Ecto neural progenitor cell (in vitro differentiated cells): ENCODE data around the gene SNX12.

Source experiments
- DNase-seq: peaks from one replicate; pipeline ENCODE4 v3.0.0-alpha.2; 2018; ENCODE audit warnings: low spot score

Gene SNX12

DNA sequence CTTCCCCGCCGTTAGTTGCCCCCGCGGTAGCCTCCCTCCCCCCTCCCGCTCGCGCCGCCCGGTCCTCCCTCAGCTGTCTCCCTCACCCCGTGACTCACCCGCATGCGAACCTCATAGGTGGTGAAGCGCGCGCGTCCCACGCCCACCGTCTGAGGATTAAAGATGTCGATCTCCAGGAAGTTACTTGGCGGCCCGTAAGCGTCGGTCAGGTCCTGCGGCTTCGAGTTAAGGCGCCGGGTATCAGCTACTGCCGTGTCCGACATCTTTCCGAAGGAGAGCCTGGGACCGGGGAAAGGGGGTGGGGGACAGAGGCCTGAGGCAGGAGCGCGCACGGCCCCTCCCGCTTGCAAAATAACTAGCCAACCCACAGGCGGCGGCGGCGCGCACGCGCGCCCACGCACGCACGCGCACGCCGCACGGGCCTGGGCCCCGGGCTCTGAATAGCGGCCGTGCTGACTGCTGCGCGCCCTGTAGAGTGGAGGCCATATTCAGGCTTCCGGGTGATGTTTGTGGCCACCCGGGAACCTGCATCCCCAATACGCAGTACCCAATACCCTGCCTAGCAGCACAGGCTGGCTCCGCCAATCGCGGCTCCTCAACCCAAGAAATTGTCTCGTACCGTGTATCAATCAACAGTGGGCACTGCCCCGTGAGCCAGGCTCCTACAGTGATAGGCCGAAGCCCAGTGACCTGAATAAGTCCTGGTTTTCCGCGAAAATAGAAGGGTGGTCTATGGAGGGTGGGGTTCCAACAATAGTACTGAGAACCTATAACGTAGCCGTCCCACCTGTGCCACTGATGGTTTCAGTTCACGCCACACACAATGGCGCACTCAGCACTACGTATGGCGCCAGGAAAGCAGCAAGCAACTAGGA lies at the start of gene SNX12:
Gene SNX12, minus strand, starts transcription at position 291 of the 875 bp plus-strand sequence. Its CDS starts 28 bp downstream, at position 263.
- DNase-seq: peak; percentile 91

DNA sequence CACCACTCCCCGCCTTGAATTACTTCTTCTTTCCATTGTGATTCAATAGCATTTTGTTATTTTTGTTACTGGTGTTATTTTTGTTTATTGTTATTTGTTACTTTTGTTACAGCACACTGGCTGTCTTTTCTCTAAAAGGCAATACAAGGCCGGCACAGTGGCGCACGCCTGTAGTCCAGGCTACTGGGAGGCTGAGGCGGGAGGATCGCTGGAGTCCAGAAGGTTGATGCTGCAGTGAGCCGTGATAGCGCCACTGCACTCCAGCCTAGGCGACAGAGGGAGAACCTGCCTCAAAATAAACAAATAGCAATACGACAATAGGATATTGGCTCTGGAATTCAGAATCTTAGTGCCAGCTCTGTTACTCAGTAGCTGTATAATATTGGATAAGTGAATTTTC lies 49.2 kb upstream of the SNX12 start:
- DNase-seq: no peak

DNA sequence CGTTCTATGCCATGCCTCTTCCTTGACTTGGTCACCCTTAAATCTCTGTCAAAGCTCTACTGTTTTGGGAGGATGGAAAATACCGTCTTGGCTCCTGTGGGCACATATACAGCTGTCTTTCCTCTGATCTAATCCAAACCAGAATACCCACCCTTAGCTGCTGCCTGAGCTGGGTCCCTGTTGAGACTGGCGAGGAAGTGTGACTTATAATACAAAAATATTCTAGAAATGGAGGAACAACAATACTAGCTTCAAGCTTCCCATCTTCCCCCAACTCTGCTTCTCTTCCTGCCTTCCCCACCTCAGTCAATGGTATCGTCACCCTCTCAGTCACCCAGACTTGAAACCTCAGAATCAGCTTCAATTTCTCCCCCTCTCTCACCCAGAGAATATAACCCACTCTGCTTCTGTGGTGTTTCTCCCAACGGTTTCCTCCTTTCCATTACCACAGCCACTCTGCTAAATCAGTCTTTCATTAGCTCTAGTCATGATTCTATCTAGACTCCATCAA lies 43.8 kb upstream of the SNX12 start:
- no peak for DNase-seq

DNA sequence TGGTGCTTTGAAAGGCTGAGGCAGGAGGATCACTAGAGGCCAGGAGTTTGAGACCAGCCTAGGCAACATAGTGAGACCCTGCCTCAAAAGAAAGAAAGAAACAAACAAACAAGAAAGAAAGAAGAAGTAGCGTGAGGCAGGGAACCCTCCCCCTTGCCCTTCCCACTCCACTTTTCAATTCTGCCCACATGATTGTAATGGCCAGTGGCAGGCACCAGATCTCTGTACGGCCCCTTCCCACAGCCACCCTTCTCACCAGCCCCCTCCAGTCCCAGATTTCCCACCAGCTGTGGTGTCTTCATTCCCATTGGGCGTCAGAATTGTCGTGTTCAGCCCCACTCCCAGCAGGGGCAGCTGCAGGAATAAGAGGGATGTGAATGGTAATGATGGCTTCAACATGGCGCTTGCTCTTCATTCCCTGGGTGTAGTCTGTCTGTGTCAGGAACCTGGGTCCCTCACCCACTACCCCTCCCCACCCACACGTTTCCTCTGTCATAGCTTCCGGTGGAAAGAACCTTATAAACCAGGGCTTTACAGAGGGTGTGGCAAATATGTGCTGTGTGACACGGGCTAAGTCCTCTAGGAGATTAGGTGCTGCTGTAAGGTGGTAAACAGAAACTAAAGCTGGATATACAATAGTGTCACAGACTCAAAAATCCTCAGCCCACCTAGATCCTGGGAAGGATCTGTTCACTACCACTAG lies 43.2 kb upstream of the SNX12 start, which contains the start of gene IL2RG:
Gene IL2RG, minus strand, starts transcription at position 437 of the 703 bp plus-strand sequence. Its CDS starts 38 bp downstream, at position 399.
- no peak for DNase-seq

DNA sequence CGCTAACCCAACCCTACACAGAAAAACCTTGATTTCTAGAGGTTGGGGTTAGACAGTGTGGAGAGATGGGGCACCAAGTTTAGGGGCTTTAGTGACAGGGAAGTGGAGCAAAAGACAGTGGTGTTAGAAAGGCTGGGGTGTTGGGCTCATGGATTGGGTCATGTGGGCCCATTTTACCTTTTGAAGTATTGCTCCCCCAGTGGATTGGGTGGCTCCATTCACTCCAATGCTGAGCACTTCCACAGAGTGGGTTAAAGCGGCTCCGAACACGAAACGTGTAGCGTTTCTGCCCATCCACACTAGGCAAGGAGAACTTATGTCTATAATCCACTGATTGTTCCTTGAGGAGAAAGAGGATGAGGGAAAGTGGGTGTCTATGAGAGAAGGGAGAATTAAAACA lies 40.9 kb upstream of the SNX12 start:
- no peak for DNase-seq

DNA sequence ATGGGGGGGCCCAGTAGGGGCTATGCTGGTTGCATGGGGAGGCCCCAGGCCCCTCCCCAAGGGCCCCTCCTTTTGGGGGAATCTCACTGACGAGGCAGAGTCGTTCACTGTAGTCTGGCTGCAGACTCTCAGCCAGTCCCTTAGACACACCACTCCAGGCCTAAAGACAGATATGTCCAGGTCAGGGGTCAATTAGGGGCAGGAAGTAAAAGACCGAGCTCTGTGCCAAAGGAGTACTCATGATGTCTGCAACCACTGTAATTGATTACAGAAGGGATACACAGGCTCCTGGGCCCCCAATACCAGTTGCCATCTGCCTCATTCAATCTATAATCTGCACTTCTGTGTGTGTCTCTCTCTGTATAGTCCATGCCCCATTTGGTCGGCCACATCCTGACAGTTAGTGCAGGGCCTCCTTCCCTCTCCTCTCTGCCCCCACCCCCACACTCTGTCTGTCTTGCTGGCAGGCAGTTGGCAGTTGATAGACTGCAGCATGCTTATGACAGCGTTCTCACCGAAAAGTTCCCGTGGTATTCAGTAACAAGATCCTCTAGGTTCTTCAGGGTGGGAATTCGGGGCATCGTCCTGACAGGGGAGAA lies 39.7 kb upstream of the SNX12 start:
- no peak for DNase-seq

DNA sequence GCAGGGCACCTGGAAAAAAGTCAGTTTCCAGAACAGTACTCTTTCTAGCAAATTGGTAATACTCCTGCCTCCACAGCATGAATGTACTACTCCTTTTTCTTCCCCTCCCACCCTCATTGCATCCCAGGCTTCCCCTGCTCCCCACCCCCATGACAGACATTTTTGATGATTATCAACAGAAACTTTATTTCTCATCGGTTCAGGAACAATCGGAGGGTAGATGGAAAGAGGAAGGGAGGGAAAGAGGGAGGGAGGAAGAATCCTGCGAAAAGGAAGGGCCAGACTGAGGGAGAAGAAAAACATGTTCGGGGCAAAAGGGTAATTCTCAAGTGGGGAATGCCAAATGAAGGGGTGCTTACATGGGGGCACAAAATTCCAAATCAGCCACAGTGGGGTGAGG lies 39.1 kb upstream of the SNX12 start:
- DNase-seq: no peak

DNA sequence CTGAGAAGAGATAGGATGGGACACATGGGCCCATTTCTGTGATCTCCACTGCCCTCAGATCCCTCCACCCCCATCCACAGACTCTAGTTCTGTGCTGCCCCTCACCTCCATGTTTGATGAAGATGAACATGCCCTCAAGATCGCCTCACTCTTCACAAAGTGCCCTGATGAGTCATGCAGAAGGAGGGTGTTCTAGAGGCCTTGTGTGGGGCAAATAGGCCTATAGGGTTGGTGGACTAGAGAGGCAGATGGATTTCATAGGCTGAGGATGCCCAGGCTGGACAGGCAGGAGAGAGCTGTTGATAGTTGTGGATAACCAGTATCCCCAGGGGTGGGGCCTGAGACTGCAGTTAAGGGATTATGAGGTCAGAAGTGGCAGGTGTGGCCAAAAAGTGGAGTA lies 38.3 kb upstream of the SNX12 start, which contains the start of gene CXorf65:
Gene CXorf65, minus strand, starts transcription at position 314 of the 400 bp plus-strand sequence. Its CDS starts 184 bp downstream, at position 130.
- no peak for DNase-seq

DNA sequence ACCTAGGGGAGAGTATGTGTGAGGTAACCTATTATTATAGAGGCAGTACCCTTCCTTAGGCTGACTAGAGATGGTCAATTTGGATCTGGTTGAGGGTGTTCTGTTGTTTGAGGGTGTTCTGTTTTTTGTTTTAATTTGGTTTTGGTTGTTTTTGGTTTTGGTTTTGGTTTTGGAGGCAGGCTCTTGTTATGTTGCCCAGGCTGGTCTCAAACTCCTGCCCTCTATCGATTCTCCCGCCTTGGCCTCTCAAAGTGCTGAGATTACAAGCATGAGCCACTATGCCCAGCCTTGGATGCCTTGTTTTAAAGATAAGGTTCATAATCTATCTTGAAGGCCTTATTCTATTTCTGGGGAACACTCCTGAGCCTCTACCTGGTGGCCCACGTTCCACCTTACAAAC lies 37.5 kb upstream of the SNX12 start:
- DNase-seq: no peak

DNA sequence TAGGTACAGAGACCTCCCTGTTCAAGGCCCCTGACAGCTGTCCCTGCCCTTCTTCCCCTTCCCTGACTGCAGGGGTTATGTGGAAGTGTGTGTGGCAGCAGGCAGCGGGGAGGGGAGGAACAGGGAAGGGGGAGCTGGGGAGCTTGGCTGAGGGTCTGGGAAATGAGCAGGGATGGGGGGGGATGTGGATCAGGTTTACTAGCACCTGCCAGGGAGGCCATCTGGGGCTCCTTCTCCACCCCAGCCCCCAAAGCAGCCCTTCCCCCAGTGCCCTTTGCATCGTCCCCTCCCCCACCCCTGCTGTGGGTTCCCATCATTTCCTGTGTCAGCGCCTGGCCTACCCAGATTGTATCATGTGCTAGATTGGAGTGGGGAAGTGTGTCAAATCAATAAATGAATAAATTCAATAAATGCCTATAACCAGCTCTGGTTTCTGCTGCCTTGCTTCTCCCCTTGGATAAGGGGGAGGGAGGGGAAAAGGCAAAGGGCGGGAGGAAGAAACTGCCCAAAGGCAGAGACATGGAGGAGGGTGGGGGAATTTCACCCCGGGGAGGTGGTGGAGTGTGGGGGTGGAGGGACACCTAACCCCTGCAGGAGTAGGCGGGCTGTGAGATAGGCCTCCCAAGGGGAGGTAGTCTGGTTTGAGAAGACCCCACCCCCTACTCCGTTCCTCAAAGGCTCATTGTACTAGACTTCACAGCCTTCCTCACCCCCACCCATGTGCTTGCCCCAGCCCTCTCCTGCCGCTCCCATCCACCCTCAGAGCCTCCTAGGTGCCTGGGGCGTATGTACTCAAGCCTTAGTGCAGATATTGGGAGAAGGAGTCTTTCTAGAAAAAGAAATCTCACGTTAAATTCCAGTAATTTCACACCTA lies 35.2 kb upstream of the SNX12 start:
- DNase-seq: peak; percentile 55

DNA sequence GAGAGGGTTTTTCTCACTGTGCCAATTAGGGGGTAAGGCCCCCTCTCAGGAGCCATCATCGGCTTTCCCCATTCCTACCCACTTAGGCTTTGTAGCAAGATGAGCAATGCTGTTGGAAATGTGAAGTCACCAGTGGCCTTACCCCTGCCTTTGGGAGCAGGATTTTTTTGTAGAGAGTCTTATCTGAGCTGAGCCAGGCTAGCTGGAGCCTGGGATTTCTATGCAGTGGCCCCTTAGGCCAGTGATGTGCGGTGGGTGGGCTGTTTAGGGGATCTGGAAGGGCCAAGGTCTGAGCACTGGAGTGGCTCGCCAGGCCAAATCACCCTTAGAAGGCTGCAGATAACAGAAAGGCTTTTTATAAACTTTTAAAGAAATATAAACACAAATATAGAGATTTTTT lies 34.2 kb upstream of the SNX12 start:
- no peak for DNase-seq

DNA sequence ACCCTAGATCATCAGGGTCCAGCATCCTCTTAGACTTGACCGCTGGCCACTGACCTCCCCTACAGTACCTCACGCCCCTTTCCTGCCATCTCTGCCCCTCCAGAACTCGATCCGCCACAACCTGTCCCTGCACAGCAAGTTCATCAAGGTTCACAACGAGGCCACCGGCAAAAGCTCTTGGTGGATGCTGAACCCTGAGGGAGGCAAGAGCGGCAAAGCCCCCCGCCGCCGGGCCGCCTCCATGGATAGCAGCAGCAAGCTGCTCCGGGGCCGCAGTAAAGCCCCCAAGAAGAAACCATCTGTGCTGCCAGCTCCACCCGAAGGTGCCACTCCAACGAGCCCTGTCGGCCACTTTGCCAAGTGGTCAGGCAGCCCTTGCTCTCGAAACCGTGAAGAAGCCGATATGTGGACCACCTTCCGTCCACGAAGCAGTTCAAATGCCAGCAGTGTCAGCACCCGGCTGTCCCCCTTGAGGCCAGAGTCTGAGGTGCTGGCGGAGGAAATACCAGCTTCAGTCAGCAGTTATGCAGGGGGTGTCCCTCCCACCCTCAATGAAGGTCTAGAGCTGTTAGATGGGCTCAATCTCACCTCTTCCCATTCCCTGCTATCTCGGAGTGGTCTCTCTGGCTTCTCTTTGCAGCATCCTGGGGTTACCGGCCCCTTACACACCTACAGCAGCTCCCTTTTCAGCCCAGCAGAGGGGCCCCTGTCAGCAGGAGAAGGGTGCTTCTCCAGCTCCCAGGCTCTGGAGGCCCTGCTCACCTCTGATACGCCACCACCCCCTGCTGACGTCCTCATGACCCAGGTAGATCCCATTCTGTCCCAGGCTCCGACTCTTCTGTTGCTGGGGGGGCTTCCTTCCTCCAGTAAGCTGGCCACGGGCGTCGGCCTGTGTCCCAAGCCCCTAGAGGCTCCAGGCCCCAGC lies 32.7 kb upstream of the SNX12 start:
- DNase-seq: no peak

DNA sequence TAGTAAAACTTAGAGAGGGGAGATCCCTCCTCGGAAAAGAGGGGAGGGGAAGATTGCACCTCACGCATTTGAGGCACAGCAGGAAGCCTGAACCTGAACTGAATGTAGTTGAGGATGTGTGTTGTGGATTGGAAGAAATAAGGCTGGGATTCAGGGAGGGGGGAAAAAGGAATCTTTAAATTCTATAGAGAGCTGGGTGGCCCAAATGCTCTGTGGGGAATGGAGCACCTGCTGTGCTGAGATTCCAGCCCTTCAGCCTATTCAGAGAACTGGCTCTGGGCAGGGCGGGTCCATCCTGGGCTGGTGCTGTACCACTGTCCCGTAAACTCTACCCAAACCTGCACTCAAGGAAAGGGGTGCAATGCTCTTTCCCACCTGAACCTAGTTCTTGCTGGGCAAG lies 31.6 kb upstream of the SNX12 start:
- DNase-seq: no peak

DNA sequence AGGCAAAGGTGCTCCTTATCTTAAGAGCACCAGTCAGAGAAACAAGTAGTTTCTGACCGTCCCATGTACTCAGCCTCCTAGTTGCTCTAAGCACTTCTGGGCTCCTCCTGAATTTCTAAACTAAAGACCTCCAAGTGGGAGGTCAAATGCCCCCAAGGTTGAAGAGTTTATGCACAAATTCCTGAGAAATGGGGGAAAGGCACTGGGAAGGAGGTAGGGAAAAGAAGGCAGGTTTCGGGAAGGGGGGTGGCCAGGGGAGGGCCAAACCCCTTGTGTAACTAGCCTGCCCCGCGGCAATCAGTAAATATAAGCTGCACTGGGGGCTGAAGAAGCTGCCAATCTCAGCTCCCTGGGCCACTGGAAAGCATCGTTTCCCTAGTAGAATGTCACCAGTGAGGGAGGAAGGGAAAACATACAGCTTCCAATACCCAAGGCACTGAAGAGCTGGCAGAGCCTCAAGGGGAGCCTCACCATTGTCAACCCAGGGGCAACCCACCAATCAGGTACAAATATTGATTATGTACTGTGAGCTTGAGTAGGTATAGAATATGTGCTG lies 30.9 kb upstream of the SNX12 start:
- no peak for DNase-seq

DNA sequence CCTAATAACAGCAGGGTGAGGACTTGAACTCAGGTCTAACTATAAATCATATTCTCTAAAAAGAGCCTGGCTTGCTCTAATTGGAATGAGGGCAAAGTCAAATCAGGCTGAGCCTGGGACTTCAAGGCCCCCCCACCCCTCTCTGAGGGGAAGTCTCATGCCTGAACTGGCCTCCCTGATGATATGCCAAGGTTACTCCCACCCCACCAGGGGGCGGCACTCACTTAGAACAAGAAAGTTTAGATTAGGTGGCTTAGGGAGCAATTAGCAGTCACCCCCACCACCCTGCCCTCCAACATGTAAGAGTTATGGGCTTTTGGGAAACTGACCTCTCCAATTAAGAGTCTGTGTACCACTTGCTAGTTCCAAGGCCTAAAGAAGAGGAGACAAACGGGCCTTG lies 30.2 kb upstream of the SNX12 start:
- DNase-seq: no peak

DNA sequence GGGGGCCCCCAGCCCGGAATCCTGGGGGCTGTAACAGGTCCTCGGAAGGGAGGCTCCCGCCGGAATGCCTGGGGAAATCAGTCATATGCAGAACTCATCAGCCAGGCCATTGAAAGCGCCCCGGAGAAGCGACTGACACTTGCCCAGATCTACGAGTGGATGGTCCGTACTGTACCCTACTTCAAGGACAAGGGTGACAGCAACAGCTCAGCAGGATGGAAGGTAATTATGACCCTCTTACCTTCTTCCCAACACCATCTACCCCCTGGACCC lies 28.6 kb upstream of the SNX12 start:
- DNase-seq: no peak

DNA sequence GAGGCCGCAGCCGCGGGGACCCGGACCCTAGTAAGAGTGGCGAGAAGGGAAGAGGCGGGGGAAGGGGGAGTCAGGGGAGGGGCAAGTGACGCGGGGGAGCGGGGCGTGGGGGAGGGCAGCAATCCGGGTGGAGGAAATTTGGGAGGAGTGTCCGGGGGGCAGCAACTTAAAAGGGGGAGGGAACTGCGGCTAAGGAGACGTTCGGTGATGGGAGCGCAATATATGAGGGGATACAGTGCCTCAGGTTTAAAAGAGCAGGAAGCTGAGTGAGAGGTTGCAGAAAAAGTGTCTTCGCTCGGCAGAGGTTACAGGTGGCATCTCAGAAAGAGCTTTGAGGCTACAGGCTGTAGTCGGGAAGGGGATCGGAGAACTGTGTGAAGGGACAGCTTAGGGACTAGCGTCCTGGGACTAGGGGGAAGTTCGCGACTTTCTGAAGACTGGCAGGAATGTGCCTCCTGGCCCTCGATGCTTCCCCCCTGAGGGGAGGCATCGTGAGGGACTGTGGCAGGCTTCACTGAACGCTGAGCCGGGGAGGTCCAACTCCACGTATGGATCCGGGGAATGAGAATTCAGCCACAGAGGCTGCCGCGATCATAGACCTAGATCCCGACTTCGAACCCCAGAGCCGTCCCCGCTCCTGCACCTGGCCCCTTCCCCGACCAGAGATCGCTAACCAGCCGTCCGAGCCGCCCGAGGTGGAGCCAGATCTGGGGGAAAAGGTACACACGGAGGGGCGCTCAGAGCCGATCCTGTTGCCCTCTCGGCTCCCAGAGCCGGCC lies 28.0 kb upstream of the SNX12 start:
- peak; percentile 51 for DNase-seq

DNA sequence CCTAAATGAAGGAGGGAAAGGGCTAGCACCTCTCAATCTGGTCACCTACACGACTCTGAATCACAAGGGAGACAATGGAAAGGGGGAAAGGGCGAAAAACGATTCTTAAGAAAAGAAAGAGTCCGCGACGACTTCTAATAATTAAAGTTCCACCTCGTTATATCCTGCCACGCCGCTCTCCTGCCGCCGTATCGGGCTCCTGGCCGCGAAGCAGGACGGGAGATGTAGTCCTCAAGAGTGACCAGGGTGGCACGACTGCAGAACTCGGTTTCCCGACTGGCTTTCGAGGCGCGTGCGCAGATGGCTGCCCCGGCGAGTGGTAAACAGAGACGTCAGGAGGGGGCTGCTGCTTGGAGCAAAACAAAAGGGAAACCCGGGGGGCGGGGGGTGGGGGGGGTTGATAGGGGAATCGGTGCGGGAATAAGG lies 27.4 kb upstream of the SNX12 start, which contains the start of gene FOXO4:
Gene FOXO4, plus strand, starts transcription at position 297 of the 426 bp plus-strand sequence. CDS start 678 bp downstream, outside the sequence.
- DNase-seq: peak; percentile 89

DNA sequence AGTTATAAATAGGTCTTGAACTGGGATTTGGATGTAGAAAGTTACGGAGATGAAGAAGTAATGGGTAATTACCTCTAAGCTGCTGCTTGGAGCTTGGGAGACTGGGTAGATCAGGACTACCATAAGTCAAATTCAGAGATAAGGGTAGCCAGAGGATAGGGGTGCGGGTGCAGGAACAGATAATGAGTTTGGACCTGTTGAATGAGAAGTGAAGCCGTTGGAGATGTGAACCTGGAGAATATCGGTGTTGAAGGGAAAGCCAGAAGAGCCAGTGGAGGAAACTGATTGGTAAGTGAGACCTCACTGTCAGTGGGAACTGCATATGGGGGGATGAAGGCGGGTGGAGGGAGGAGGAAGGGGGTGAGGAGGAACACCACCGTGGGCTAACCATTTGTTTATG lies 26.9 kb upstream of the SNX12 start:
- DNase-seq: no peak
